ENCODE measurements around the gene AHCYL2. TPM values are rescaled to one million over a fixed set of nuclear protein-coding genes. Genes with fewer than 3 reads are reported as not detected.

AHCYL2 gene
- total RNA-seq, 1 donor from 2014 or later: 12.0 TPM

- no peak overlapping the region for H3K4me3 ChIP-seq (ENCODE audit: low read length in 3 of 3)
- no peak overlapping the region for H3K9ac ChIP-seq (ENCODE audit: low read depth in 1 of 3, low read length in 3 of 3)
- H3K36me3 ChIP-seq (ENCODE audit: control insufficient read depth in 3 of 3, insufficient read depth in 3 of 3, low read length in 3 of 3): peaks cover 40 to 86% (median 56%) of the 10 kb centered on the region in 3 donors
- no peaks in the 10 kb centered on the region for H3K27me3 ChIP-seq (ENCODE audit: control insufficient read depth in 3 of 3, insufficient read depth in 3 of 3, low read length in 3 of 3)
- H3K9me3 ChIP-seq (ENCODE audit: control insufficient read depth in 3 of 3, low read length in 3 of 3): no peaks in the 10 kb centered on the region
- no peaks in the 10 kb centered on the region for H3K4me1 ChIP-seq (ENCODE audit: control insufficient read depth in 3 of 3, insufficient read depth in 3 of 3, low read length in 3 of 3)
- no peak overlapping the region for H3K27ac ChIP-seq (ENCODE audit: low read depth, low read length)
Measured at GRCh38 chr7:129453510-129454248, 228.8 kb downstream of the AHCYL2 start.

DNA sequence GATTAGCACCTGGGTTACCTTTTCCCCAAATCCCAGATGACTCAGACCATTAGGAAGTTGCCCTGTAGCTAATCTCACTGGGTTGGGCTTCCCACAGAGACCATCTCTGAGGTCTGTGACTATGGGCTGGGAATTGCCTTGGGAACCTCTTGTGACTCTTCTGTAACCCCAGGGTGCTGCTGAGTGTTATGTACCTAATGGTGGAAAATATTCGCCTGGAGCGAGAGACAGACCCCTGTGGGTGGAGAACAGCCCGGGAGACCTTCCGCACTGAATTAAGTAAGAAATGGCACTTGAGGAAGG lies 229.4 kb downstream of the AHCYL2 start:
- Histone ChIP-seq H3K9me3 (ENCODE audit: control insufficient read depth in 3 of 3, low read length in 3 of 3) (no peaks in the 10 kb centered on the region), H3K4me3 (ENCODE audit: low read length in 3 of 3) (no peak overlapping the region), H3K4me1 (ENCODE audit: control insufficient read depth in 3 of 3, insufficient read depth in 3 of 3, low read length in 3 of 3) (no peaks in the 10 kb centered on the region), H3K27me3 (ENCODE audit: control insufficient read depth in 3 of 3, insufficient read depth in 3 of 3, low read length in 3 of 3) (no peaks in the 10 kb centered on the region), H3K27ac (ENCODE audit: low read depth, low read length) (no peak overlapping the region), H3K9ac (ENCODE audit: low read depth in 1 of 3, low read length in 3 of 3) (no peak overlapping the region), H3K36me3 (ENCODE audit: control insufficient read depth in 3 of 3, insufficient read depth in 3 of 3, low read length in 3 of 3) (peaks cover 42 to 87% (median 60%) of the 10 kb centered on the region in 3 donors)

DNA sequence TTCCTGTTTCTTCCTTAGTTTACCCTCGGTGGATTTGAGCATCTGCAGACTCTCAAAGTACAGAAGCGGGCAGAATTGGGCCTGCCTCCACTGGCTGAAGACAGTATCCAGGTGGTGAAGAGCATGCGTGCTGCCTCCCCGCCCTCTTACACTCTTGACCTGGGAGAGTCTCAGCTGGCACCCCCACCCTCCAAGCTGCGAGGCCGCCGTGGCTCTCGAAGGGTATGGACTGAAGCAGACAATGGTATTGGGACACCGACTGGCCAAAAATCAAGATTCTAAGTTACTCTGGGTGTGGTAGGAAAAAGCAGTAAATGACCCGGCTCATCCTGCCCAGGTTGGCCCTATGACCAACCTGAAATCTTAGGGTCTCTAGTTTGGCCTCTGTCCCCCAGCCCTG lies 231.6 kb downstream of the AHCYL2 start:
- no peak overlapping the region for H3K4me3 ChIP-seq (ENCODE audit: low read length in 3 of 3)
- H3K27ac ChIP-seq (ENCODE audit: low read depth, low read length): no peak overlapping the region
- H3K9me3 ChIP-seq (ENCODE audit: control insufficient read depth in 3 of 3, low read length in 3 of 3): no peaks in the 10 kb centered on the region
- no peak overlapping the region for H3K9ac ChIP-seq (ENCODE audit: low read depth in 1 of 3, low read length in 3 of 3)
- H3K4me1 ChIP-seq (ENCODE audit: control insufficient read depth in 3 of 3, insufficient read depth in 3 of 3, low read length in 3 of 3): no peaks in the 10 kb centered on the region
- H3K36me3 ChIP-seq (ENCODE audit: control insufficient read depth in 3 of 3, insufficient read depth in 3 of 3, low read length in 3 of 3): peaks cover 52 to 96% (median 79%) of the 10 kb centered on the region in 3 donors
- no peaks in the 10 kb centered on the region for H3K27me3 ChIP-seq (ENCODE audit: control insufficient read depth in 3 of 3, insufficient read depth in 3 of 3, low read length in 3 of 3)

- H3K4me1 ChIP-seq (ENCODE audit: control insufficient read depth in 3 of 3, insufficient read depth in 3 of 3, low read length in 3 of 3): no peaks in the 10 kb centered on the region
- no peak overlapping the region for H3K9ac ChIP-seq (ENCODE audit: low read depth in 1 of 3, low read length in 3 of 3)
- H3K36me3 ChIP-seq (ENCODE audit: control insufficient read depth in 3 of 3, insufficient read depth in 3 of 3, low read length in 3 of 3): peaks cover 55 to 96% (median 80%) of the 10 kb centered on the region in 3 donors
Measured at GRCh38 chr7:129457101-129457500, 232.3 kb downstream of the AHCYL2 start.

GRCh38 chr7:129458171-129458570 lies 233.3 kb downstream of the AHCYL2 start:
- Histone ChIP-seq H3K9me3 (ENCODE audit: control insufficient read depth in 3 of 3, low read length in 3 of 3) (no peaks in the 10 kb centered on the region), H3K27me3 (ENCODE audit: control insufficient read depth in 3 of 3, insufficient read depth in 3 of 3, low read length in 3 of 3) (no peaks in the 10 kb centered on the region), H3K9ac (ENCODE audit: low read depth in 1 of 3, low read length in 3 of 3) (no peak overlapping the region), H3K4me1 (ENCODE audit: control insufficient read depth in 3 of 3, insufficient read depth in 3 of 3, low read length in 3 of 3) (no peaks in the 10 kb centered on the region), H3K36me3 (ENCODE audit: control insufficient read depth in 3 of 3, insufficient read depth in 3 of 3, low read length in 3 of 3) (peaks cover 58 to 96% (median 84%) of the 10 kb centered on the region in 3 donors), H3K27ac (ENCODE audit: low read depth, low read length) (no peak overlapping the region), H3K4me3 (ENCODE audit: low read length in 3 of 3) (no peak overlapping the region)

More at GRCh38 chr7:129457101-129457500, 232.3 kb downstream of the AHCYL2 start:
- no peak overlapping the region for H3K4me3 ChIP-seq (ENCODE audit: low read length in 3 of 3)
- no peak overlapping the region for H3K27ac ChIP-seq (ENCODE audit: low read depth, low read length)
- H3K27me3 ChIP-seq (ENCODE audit: control insufficient read depth in 3 of 3, insufficient read depth in 3 of 3, low read length in 3 of 3): no peaks in the 10 kb centered on the region
- H3K9me3 ChIP-seq (ENCODE audit: control insufficient read depth in 3 of 3, low read length in 3 of 3): no peaks in the 10 kb centered on the region

DNA sequence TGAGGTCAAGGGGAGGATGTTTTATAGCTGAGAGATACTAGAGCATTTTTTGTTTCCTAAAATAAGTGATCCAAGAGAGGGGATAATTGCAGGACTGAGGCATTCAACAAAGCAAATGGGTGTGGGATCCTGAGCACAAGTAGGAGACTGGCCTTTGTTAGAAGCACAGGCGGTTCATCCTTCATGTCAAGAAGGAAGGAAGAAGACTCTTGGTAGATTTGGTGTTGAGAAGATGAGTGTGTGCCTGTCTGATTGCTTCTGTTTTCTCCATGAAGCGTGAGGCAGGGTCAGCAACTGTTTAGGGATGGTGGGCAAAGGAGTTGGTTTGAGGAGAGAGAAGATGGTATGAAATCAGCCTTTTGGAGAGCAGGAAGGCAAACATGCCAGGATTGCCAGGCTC lies 237.0 kb downstream of the AHCYL2 start:
- H3K9ac ChIP-seq (ENCODE audit: low read depth in 1 of 3, low read length in 3 of 3): no peak overlapping the region
- no peak overlapping the region for H3K4me3 ChIP-seq (ENCODE audit: low read length in 3 of 3)
- no peaks in the 10 kb centered on the region for H3K9me3 ChIP-seq (ENCODE audit: control insufficient read depth in 3 of 3, low read length in 3 of 3)
- no peak overlapping the region for H3K27ac ChIP-seq (ENCODE audit: low read depth, low read length)
- no peaks in the 10 kb centered on the region for H3K27me3 ChIP-seq (ENCODE audit: control insufficient read depth in 3 of 3, insufficient read depth in 3 of 3, low read length in 3 of 3)
- peaks cover 11 to 26% (median 21%) of the 10 kb centered on the region in 3 donors for H3K4me1 ChIP-seq (ENCODE audit: control insufficient read depth in 3 of 3, insufficient read depth in 3 of 3, low read length in 3 of 3)
- H3K36me3 ChIP-seq (ENCODE audit: control insufficient read depth in 3 of 3, insufficient read depth in 3 of 3, low read length in 3 of 3): peaks cover 42 to 72% (median 56%) of the 10 kb centered on the region in 3 donors

DNA sequence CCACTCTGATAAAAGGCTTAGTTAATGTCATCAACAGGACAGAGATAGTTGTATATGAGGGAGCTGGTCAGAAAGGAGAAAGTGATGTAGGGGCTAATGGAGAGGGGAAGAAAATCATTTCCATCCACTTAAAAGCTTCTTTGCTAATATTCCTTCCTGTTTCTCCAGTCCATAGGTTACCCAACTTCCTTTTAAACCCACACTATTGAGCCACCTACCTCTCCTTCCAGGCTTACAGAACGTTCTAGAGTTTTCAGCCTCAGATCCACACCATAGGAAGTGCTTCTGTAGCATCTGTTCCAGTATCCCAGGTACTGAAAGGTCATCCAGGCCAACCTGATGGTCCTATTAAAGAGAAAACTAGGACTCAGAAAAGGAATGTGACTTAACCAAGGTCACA lies 237.6 kb downstream of the AHCYL2 start:
- Histone ChIP-seq H3K27me3 (ENCODE audit: control insufficient read depth in 3 of 3, insufficient read depth in 3 of 3, low read length in 3 of 3) (no peaks in the 10 kb centered on the region), H3K36me3 (ENCODE audit: control insufficient read depth in 3 of 3, insufficient read depth in 3 of 3, low read length in 3 of 3) (peaks cover 38 to 67% (median 52%) of the 10 kb centered on the region in 3 donors), H3K4me3 (ENCODE audit: low read length in 3 of 3) (no peak overlapping the region), H3K27ac (ENCODE audit: low read depth, low read length) (no peak overlapping the region), H3K9ac (ENCODE audit: low read depth in 1 of 3, low read length in 3 of 3) (no peak overlapping the region), H3K4me1 (ENCODE audit: control insufficient read depth in 3 of 3, insufficient read depth in 3 of 3, low read length in 3 of 3) (peaks cover 11 to 32% (median 21%) of the 10 kb centered on the region in 3 donors), H3K9me3 (ENCODE audit: control insufficient read depth in 3 of 3, low read length in 3 of 3) (no peaks in the 10 kb centered on the region)

DNA sequence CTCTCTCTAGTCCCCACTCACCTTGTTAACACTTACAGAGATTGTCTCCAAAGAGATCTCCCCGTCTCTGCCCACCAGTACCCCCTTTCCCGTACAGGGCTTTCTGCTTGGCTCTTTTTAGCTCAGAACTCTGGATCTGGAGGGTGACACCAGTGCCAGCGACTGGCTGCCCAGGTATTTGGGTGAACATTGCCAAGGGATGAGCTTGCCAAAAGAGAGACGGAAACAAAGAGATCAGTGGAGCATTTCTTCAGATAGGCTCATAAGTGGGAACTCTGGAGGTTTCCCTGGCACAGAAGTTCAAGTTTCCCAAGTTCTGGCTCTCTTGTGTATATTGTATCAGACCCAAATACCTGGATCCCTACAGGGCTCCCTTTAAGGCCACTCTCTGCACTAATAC lies 239.4 kb downstream of the AHCYL2 start:
- H3K36me3 ChIP-seq (ENCODE audit: control insufficient read depth in 3 of 3, insufficient read depth in 3 of 3, low read length in 3 of 3): peaks cover 24 to 49% (median 36%) of the 10 kb centered on the region in 3 donors
- no peak overlapping the region for H3K9ac ChIP-seq (ENCODE audit: low read depth in 1 of 3, low read length in 3 of 3)
- H3K4me3 ChIP-seq (ENCODE audit: low read length in 3 of 3): no peak overlapping the region
- peaks cover 21 to 47% (median 22%) of the 10 kb centered on the region in 3 donors for H3K4me1 ChIP-seq (ENCODE audit: control insufficient read depth in 3 of 3, insufficient read depth in 3 of 3, low read length in 3 of 3)
- no peaks in the 10 kb centered on the region for H3K27me3 ChIP-seq (ENCODE audit: control insufficient read depth in 3 of 3, insufficient read depth in 3 of 3, low read length in 3 of 3)
- peak overlapping the region; percentile 29 for H3K27ac ChIP-seq (ENCODE audit: low read depth, low read length)
- H3K9me3 ChIP-seq (ENCODE audit: control insufficient read depth in 3 of 3, low read length in 3 of 3): no peaks in the 10 kb centered on the region

GRCh38 chr7:129465080-129465479 lies 240.2 kb downstream of the AHCYL2 start:
- H3K9me3 ChIP-seq (ENCODE audit: control insufficient read depth in 3 of 3, low read length in 3 of 3): no peaks in the 10 kb centered on the region
- no peak overlapping the region for H3K9ac ChIP-seq (ENCODE audit: low read depth in 1 of 3, low read length in 3 of 3)
- H3K27ac ChIP-seq (ENCODE audit: low read depth, low read length): no peak overlapping the region
- H3K4me3 ChIP-seq (ENCODE audit: low read length in 3 of 3): no peak overlapping the region
- peaks cover 23 to 47% (median 27%) of the 10 kb centered on the region in 3 donors for H3K36me3 ChIP-seq (ENCODE audit: control insufficient read depth in 3 of 3, insufficient read depth in 3 of 3, low read length in 3 of 3)
- H3K4me1 ChIP-seq (ENCODE audit: control insufficient read depth in 3 of 3, insufficient read depth in 3 of 3, low read length in 3 of 3): peaks cover 21 to 55% (median 22%) of the 10 kb centered on the region in 3 donors
- H3K27me3 ChIP-seq (ENCODE audit: control insufficient read depth in 3 of 3, insufficient read depth in 3 of 3, low read length in 3 of 3): no peaks in the 10 kb centered on the region

GRCh38 chr7:129466796-129467195 lies 242.0 kb downstream of the AHCYL2 start:
- no peak overlapping the region for H3K4me3 ChIP-seq (ENCODE audit: low read length in 3 of 3)
- no peaks in the 10 kb centered on the region for H3K9me3 ChIP-seq (ENCODE audit: control insufficient read depth in 3 of 3, low read length in 3 of 3)
- peaks cover 21 to 55% (median 22%) of the 10 kb centered on the region in 3 donors for H3K4me1 ChIP-seq (ENCODE audit: control insufficient read depth in 3 of 3, insufficient read depth in 3 of 3, low read length in 3 of 3)
- no peaks in the 10 kb centered on the region for H3K27me3 ChIP-seq (ENCODE audit: control insufficient read depth in 3 of 3, insufficient read depth in 3 of 3, low read length in 3 of 3)
- H3K9ac ChIP-seq (ENCODE audit: low read depth in 1 of 3, low read length in 3 of 3): no peak overlapping the region
- peak overlapping the region; percentile 71 for H3K27ac ChIP-seq (ENCODE audit: low read depth, low read length)
- H3K36me3 ChIP-seq (ENCODE audit: control insufficient read depth in 3 of 3, insufficient read depth in 3 of 3, low read length in 3 of 3): peaks cover 12 to 35% (median 13%) of the 10 kb centered on the region in 3 donors
